Right lobe of liver (tissue), 4 donors: ENCODE measurements around the gene CIRBP.

Experiments used
- POLR2A ChIP-seq: fragments of 450-650 bp; IDR thresholded peaks from one replicate; pipeline ENCODE4 v1.6.1; 2017; ENCODE audit warnings: antibody characterized with exemption, mild to moderate bottlenecking
- TF ChIP-seq, protein P1 (sequence below), 4 donors: fragments of 200-600 bp in 3 of 4; fragments of 450-650 bp in 1 of 4; IDR thresholded peaks; one replicate each; pipeline versions ENCODE4 v1.5.1 to v1.8.0; 2016 to 2022; ENCODE audit warnings: antibody characterized with exemption in 4 of 4, mild to moderate bottlenecking in 2 of 4
- donor health status: DM: no; HTN: no; CAD: no.
- donor health status: DM: no; HTN: no; CAD: no.
- donor health status: DM: no; HTN: yes; CAD: no.

- TF ChIP-seq, protein P1, sequence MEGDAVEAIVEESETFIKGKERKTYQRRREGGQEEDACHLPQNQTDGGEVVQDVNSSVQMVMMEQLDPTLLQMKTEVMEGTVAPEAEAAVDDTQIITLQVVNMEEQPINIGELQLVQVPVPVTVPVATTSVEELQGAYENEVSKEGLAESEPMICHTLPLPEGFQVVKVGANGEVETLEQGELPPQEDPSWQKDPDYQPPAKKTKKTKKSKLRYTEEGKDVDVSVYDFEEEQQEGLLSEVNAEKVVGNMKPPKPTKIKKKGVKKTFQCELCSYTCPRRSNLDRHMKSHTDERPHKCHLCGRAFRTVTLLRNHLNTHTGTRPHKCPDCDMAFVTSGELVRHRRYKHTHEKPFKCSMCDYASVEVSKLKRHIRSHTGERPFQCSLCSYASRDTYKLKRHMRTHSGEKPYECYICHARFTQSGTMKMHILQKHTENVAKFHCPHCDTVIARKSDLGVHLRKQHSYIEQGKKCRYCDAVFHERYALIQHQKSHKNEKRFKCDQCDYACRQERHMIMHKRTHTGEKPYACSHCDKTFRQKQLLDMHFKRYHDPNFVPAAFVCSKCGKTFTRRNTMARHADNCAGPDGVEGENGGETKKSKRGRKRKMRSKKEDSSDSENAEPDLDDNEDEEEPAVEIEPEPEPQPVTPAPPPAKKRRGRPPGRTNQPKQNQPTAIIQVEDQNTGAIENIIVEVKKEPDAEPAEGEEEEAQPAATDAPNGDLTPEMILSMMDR (IDR thresholded peaks at IDR 0.05): no peak
- no peak for TF ChIP-seq POLR2A
Measured at GRCh38 chr19:1283207-1283916, 14.2 kb downstream of the CIRBP start.
